Lower lobe of right lung (tissue), 2 donors: ENCODE data around the gene PPP1R1B. TPM values are rescaled to one million over a fixed set of nuclear protein-coding genes. Genes with fewer than 3 reads are reported as not detected.
"Not testable (repeated sequence)": the region's sequence is repeated elsewhere in the genome, so short reads cannot be mapped to it uniquely, and the experiment has no call there.

Experiments
- ATAC-seq, 2 donors: fragments of 200-7000 bp; cut with Tn5 transposase; one replicate each; pipeline ENCODE4 v1.9.1; 2020 to 2022; ENCODE audit warnings: mild to moderate bottlenecking in 2 of 2, moderate library complexity in 2 of 2
- DNase-seq: peaks from one replicate; pipeline ENCODE4 v3.0.0-alpha.2; 2020
- H3K27ac ChIP-seq: fragments of 200-600 bp; one replicate; pipeline ENCODE4 v1.8.0; 2022
- H3K27me3 ChIP-seq: fragments of 200-600 bp; one replicate; pipeline ENCODE4 v1.8.0; 2022; ENCODE audit warnings: low read depth
- H3K36me3 ChIP-seq: fragments of 200-600 bp; one replicate; pipeline ENCODE4 v1.8.0; 2022; ENCODE audit warnings: mild to moderate bottlenecking
- H3K4me1 ChIP-seq: fragments of 200-600 bp; one replicate; pipeline ENCODE4 v1.8.0; 2022
- H3K4me3 ChIP-seq: fragments of 200-600 bp; one replicate; pipeline ENCODE4 v1.8.0; 2022; ENCODE audit warnings: mild to moderate bottlenecking
- H3K9me3 ChIP-seq: fragments of 200-600 bp; one replicate; pipeline ENCODE4 v1.8.0; 2022
- CTCF ChIP-seq: fragments of 200-600 bp; IDR thresholded peaks from one replicate; pipeline ENCODE4 v1.8.0; 2022; ENCODE audit warnings: antibody characterized with exemption, mild to moderate bottlenecking
- intact Hi-C: fragments of 100-400 bp; cut with DNase I; formaldehyde crosslinking; loops from one replicate; pipeline ENCODE4 v1.11.0; 2022
- total RNA-seq: library from RNA; stranded (reverse); fragmentation: NEBNext Ultra II Directional; extraction: Animal tissue kit (Norgen Biotek cat#: 25700); gene quantifications from one replicate; pipeline ENCODE4 v1.2.1, GENCODE V29; 2021
- donor health status: DM: no; HTN: yes; CAD: no; lungs with severe emphysema.

Gene PPP1R1B
- total RNA-seq, 1 donor from 2014 or later = 23.9 TPM

GRCh38 chr17:39581759-39582085 is 45.0 kb upstream of the PPP1R1B start:
- Histone ChIP-seq H3K27ac (no peak overlapping the region), H3K9me3 (no peaks in the 10 kb centered on the region), H3K4me3 (no peak overlapping the region), H3K36me3 (no peaks in the 10 kb centered on the region), H3K27me3 (no peaks in the 10 kb centered on the region), H3K4me1 (no peaks in the 10 kb centered on the region)
- no peak for TF ChIP-seq CTCF
- DNase-seq (no peak), ATAC-seq (no peak)
- intact Hi-C loops = no loop called here

- DNase-seq = no peak
- no peak overlapping the region for H3K4me3 ChIP-seq
- no peaks in the 10 kb centered on the region for H3K4me1 ChIP-seq
- H3K27ac ChIP-seq = no peak overlapping the region
- TF ChIP-seq CTCF = no peak
- H3K36me3 ChIP-seq = no peaks in the 10 kb centered on the region
- no peaks in the 10 kb centered on the region for H3K27me3 ChIP-seq
- no peaks in the 10 kb centered on the region for H3K9me3 ChIP-seq
- ATAC-seq = no peak
- intact Hi-C loops = no loop called here
Measured at GRCh38 chr17:39582658-39583057, 44.1 kb upstream of the PPP1R1B start.

- H3K36me3 ChIP-seq, H3K4me1 ChIP-seq, H3K27ac ChIP-seq, intact Hi-C loops, H3K9me3 ChIP-seq, H3K4me3 ChIP-seq, ATAC-seq, DNase-seq: not testable (repeated sequence)
- H3K27me3 ChIP-seq = peaks cover 14% of the 10 kb centered on the region
Measured at GRCh38 chr17:39590180-39590579, 36.6 kb upstream of the PPP1R1B start.

GRCh38 chr17:39591958-39592954 is 34.5 kb upstream of the PPP1R1B start:
- H3K27me3 ChIP-seq = peaks cover 35% of the 10 kb centered on the region
- intact Hi-C loops = no loop called here
- peak; percentile 52 to 63 for ATAC-seq
- no peak for DNase-seq
- no peak for TF ChIP-seq CTCF
- H3K36me3 ChIP-seq = no peaks in the 10 kb centered on the region
- no peak overlapping the region for H3K27ac ChIP-seq
- H3K4me3 ChIP-seq = no peak overlapping the region
- no peaks in the 10 kb centered on the region for H3K4me1 ChIP-seq
- H3K9me3 ChIP-seq = no peaks in the 10 kb centered on the region

- Histone ChIP-seq H3K4me3 (no peak overlapping the region), H3K9me3 (no peaks in the 10 kb centered on the region), H3K4me1 (peaks cover 6% of the 10 kb centered on the region), H3K27ac (no peak overlapping the region), H3K27me3 (peaks cover 46% of the 10 kb centered on the region), H3K36me3 (no peaks in the 10 kb centered on the region)
- ATAC-seq (no peak), DNase-seq (no peak)
- intact Hi-C loops = no loop called here
- no peak for TF ChIP-seq CTCF
Measured at GRCh38 chr17:39593371-39593770, 33.4 kb upstream of the PPP1R1B start.

GRCh38 chr17:39595294-39595693 is 31.5 kb upstream of the PPP1R1B start:
- no peak overlapping the region for H3K4me3 ChIP-seq
- peaks cover 23% of the 10 kb centered on the region for H3K4me1 ChIP-seq
- intact Hi-C loops = no loop called here
- DNase-seq (no peak), ATAC-seq (no peak)
- no peak for TF ChIP-seq CTCF
- no peak overlapping the region for H3K27ac ChIP-seq
- H3K36me3 ChIP-seq = no peaks in the 10 kb centered on the region
- no peaks in the 10 kb centered on the region for H3K9me3 ChIP-seq
- peaks cover 65% of the 10 kb centered on the region for H3K27me3 ChIP-seq
